Measurements from ENCODE around the gene TXNL4B.
"Not testable (repeated sequence)": the region's sequence is repeated elsewhere in the genome, so short reads cannot be mapped to it uniquely, and the experiment has no call there.

The TXNL4B gene

GRCh38 chr16:72111657-72112451 is 18.4 kb upstream of the TXNL4B start:
- DNase-seq = no peak

- no peak for DNase-seq
Measured at GRCh38 chr16:72110662-72111615, 17.5 kb upstream of the TXNL4B start.

GRCh38 chr16:72109966-72110530 is 16.6 kb upstream of the TXNL4B start:
- no peak for DNase-seq

DNA sequence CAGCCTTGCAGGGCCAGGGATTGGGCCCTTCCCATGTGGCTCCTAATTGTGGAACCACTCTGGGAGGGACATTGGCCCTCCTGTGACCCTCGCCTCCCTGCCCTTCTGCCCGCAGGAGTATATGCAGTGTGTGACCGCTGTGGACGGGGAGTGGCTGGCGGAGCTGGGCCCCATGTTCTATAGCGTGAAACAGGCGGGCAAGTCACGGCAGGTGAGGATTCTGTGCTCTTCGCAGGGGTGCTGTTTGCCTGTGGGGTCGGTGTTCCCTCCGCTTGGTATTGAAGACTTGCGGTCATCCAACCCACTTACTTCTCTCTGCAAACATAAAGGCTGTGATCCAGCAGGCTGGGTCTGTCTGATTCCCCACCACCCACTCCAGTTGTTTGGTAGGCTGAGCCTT is 15.9 kb upstream of the TXNL4B start:
- DNase-seq = no peak

- DNase-seq = no peak
Measured at GRCh38 chr16:72108353-72109102, 15.1 kb upstream of the TXNL4B start.

- no peak for DNase-seq
Measured at GRCh38 chr16:72107371-72107770, 14.0 kb upstream of the TXNL4B start.

- DNase-seq = no peak
Measured at GRCh38 chr16:72105978-72106377, 12.6 kb upstream of the TXNL4B start.

- DNase-seq = no peak
Measured at GRCh38 chr16:72104905-72105304, 11.5 kb upstream of the TXNL4B start.

GRCh38 chr16:72101195-72101594 is 7.8 kb upstream of the TXNL4B start:
- DNase-seq = no peak

- no peak for DNase-seq
Measured at GRCh38 chr16:72099377-72099818, 6.0 kb upstream of the TXNL4B start.

DNA sequence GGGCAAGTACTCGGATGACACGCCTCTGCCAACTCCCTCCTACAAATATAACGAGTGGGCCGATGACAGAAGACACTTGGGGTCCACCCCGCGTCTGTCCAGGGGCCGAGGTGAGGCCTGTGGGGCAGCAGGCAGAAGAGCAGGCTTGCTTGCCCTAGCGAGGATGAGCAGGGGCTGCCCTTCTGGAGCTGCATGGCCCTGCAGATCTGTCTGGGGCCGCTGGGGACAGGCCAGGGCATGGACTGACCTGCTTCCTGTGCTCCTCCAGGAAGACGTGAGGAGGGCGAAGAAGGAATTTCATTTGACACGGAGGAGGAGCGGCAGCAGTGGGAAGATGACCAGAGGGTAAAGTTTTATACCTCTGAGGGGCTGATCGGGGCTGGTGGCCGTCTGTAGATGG is 5.5 kb upstream of the TXNL4B start:
- DNase-seq = no peak

DNA sequence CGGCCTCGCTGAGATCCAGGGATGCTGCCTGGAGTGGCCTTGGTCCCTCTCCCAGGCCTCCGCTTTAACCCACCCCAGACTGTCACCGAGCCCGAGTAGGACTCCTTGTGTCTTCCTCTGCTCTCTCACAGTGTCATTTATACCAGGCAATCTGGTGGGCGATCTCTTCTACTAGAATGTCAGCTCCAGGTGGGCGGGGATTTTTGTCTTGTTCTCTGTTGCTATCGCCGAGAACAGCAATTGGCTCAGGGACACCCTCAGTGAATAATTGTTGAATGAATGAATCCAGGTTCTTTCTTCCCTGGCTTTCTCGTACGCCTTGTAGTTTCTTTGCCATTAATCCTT is 818 bp upstream of the TXNL4B start:
- no peak for DNase-seq

DNA sequence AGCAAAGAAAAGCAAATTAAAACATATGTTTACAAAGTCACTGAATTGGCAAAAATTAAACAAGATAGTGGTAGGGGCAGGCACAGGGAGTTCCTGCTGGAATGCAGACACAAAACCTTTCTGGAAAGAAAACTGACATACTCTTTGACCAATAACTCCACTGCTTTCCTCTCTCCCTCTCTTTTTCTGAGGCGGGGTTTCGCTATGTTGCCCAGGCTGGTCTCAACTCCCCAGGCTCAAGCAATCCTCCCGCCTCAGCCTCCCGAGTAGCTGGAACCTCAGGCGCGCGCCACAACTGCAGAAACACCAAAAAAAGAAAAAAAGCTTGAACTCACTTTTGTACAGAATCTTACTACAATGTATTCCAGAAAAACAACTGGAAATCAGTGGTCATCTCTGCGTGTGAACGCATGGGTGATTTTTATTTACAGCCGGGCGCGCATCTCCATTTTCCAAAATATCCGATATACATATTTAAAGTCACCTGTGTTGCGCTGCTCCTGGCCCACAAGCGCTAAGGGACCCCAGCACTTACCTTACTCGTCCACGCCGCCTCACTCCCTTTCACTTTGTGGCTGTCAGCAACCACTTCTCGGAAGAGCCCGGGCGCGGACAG is 480 bp downstream of the TXNL4B start:
- DNase-seq = no peak

- DNase-seq = no peak
Measured at GRCh38 chr16:72091217-72091616, 2.2 kb downstream of the TXNL4B start.

DNA sequence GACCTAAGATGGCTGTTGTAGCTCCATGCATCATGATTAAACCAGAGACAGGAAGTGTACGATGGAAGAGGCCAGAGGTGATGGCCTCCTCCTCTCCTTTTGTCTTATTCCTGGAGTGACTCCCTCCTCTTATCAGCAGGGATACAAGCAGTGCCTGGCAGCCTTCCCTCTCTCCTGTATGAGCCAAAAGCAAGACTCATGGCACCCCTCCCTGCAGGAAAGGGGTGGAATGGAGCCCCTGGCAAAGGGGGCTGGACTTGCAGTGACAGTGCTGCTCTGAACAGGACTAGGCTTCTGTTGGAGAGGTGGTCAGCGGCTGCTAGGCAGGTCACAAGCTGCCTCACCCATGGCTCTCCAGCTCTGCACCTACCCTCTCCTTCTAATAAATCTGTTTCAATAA is 8.4 kb downstream of the TXNL4B start:
- DNase-seq = no peak

- DNase-seq = no peak
Measured at GRCh38 chr16:72084445-72084844, 9.0 kb downstream of the TXNL4B start.

DNA sequence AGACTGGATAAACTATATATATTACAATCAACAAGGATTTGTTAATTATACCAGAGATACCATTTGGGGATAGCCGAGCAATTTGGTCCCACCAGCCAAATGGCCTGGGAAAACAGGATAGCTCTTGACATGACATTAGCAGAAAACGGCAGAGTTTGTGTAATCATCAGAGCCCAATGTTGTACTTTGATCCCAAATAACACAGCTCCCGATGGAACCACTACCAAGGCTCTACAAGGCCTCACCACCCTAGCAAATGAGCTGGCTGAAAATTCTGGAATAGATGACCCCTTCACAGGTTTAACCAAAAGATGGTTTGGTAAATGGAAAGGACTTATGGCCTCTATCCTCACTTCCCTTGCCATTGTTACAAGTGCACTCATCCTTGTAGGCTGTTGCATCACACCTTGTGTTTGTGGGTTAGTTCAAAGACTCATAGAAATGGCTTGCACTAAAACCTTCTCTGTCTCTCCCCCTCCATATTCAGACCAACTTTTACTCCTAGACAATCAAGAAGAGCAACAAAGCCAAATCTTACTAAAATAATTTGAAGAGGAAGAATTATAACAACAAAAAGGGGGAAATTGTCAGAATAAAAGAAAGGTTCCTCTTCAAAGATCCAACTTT is 9.5 kb downstream of the TXNL4B start:
- DNase-seq = no peak

GRCh38 chr16:72076991-72077706 is 16.3 kb downstream of the TXNL4B start:
- DNase-seq = not testable (repeated sequence)

DNA sequence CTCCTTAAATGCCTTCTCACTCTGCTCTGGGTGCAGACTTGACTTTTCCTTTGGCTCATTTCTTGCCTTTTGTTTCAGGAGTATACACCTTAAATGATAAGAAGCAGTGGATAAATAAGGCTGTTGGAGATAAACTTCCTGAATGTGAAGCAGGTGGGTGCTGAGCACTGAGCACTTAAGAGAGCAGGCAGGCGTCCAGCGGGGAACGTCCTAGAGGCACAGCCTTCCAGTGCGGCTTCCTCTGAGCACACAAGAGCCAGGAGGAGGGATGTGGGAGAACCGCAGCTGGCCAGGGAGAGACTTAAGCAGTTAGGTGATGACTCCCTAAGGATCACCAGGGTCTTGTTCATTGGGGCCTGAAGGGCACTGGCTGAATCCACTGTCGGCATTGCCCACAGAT is 18.4 kb downstream of the TXNL4B start:
- DNase-seq = not testable (repeated sequence)

- no peak for DNase-seq
Measured at GRCh38 chr16:72073560-72074230, 19.7 kb downstream of the TXNL4B start.
